NCI-H69 (cell line): ENCODE data around the gene LGR4.
"Not testable (repeated sequence)": the region's sequence is repeated elsewhere in the genome, so short reads cannot be mapped to it uniquely, and the experiment has no call there.

Experiments used
- DNase-seq: peaks from one replicate; lab custom pipeline; 2025; lab: John Stamatoyannopoulos, UW

Gene LGR4

DNA sequence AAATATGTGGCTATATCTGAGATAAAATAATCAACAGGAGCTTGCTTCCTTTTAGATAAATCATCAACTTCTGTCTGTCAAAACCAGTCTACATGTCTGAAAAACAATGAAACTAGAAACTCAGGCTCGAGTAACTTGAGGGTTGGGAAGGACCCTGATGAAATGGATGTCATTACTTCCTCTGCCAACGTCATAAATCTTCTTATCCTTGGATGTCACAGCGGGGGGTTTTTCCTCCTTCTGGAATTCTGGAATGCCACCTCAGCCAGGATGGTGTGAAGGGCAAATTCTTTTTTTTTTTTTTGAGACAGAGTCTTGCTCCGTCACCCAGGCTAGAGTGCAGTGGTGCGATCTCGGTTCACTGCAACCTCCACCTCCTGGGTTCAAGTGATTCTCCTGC lies 13.4 kb downstream of the LGR4 start:
- DNase-seq: peak; percentile 60

DNA sequence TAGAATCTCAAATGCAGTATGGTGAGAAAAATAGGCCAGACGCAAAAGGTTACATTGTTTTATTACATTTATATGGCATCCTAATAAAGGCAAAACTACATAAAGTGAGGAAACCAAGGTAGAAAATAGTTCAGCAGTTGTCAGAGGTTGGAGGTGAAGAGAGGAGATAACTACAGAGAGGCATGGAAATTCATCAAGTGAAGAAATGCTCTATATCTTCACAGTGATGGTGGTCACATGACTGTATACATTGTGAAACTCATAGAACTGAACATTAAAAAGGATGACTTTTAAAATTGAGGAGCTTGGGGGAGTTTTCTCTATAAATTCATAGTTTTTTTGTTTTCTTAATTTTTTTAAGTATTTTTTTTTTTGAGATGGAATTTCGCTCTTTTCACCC lies 14.4 kb downstream of the LGR4 start:
- DNase-seq: no peak

DNA sequence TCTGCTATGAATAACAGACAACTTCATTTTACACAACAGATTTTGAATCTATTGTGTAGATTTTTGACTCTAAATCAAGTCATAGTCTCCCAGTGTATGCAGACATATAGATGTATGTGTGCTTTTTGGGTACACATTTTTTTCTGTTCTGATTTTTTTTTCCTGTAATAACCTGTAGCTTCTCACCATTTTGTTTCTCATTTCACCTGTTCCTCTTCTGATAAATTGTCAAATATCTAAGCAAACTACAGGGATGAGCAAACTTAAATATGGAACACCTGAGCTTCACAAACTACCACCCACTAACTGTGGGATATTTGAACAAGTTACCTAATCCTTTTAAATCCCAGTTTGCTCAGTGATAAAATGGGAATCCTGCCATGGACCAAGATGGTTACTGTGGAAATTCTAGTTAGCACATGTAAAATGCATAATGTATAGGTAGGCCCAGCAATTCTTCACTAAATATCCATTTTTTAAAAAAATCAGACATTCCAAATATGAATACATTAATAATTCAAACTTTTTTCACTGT lies 15.7 kb downstream of the LGR4 start:
- peak; percentile 64 for DNase-seq

DNA sequence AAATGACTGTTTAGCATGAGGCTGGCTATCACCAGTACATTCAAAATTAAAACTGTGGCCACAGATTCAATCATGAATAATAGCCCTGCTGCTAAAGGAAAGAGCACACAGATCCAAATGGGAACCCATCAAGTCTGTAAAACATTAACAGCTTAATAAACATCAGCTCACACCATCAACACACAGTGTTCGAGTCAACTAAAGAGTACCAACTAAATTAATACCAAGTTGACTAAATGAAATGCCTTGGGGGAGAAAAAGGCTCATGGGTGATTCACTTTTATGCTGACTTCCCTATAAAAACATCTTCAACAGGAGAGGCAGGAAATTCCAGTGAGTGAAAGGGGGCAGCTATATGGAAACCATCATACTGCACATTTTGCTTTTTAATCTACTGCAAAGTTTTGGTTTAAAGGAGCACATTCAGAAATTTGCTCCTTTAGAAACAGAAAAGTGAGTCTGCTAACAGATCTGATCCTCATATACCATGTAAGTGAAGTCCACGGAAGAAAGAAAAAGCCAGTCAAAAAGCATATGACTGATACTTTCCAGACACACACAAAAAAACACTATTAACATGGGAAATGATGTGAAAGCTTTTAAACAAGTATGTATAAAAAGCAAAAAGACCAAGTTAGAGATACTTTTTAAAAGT lies 16.3 kb downstream of the LGR4 start:
- DNase-seq: peak; percentile 47

DNA sequence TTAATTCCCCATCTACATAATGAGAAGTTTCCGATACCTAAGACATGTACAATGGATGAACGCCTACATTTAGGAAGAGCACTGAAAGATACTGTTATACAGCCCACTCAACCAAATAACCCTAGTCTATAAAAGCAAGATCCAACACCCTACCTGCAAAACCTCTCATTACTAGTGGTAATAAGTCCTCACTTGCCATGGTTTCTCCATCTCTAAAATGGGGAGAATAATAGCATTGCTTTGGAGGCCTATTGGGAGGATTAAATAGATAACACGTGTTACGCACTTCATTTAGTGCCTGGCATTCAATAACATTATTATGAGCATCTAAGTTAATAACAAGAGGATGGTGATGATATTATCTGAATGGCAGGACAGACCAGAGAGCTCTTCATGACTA lies 16.9 kb downstream of the LGR4 start:
- no peak for DNase-seq

DNA sequence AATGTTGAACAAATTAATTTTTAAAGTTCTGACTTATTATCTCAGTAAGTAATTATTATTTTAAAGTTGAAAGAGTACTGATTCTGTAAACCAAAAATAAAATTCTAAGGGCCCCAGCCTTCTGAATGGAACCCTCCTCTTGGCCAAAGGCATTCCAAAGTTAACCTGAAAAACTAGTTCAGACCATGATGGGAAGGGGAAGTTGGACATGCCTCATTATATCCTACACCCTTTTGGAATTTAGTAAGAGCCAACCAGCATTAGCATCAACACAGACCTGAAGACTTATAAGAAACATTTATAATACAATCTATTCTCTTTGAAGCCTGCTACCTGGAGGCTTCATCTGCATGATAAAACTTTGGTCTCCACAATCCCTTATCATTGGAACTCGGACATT lies 18.9 kb downstream of the LGR4 start:
- no peak for DNase-seq

DNA sequence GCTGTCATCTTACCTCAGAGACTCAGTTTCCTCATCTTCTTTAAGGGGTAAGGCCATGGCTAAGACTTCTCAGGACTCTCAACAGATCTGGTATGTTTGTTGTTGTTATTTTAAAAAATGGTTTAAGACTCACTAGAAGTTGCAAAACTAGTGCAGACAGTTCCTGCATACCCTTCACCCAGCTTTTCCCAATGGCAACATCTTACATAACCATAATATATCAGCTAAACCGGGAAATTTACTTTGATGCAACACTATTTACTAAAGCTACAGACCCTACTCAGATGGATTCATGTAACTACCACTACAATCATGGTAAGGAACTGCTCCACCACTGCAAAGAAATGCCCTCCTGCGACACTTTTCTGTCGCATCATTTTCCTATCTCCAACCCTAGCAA lies 20.4 kb downstream of the LGR4 start:
- DNase-seq: no peak

DNA sequence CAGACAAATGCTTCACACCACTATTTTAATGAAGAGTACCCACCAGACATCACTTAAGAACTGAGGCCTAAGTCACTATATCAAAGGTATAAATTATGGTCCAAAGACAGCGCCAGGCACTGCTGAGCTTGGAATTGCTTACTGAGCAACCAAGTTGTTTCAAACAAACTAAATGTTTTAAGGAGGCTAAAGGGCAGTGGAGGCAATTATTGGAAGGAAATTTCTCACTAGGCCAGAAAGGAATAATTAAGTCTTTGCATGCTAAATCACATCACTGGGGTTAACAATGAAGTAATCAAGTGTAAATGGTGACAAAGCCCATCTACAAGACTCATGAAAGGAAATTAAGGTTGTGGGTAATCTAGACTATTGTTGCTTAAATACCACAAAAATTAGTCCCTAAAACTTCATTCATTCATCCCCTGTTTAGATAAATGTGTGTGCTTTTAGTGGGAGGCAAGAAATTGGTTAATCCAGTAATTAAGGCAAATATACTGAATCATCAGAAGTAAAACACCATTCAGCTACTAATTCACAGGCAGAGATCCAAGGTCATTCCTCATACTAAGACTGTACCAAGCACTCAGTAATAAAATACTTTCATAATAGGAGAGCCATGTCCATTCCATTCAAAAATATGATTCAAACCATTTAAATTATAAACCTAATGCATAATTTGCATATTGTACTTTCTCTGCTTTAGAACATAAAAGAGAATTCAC lies 21.2 kb downstream of the LGR4 start:
- peak; percentile 80 for DNase-seq

DNA sequence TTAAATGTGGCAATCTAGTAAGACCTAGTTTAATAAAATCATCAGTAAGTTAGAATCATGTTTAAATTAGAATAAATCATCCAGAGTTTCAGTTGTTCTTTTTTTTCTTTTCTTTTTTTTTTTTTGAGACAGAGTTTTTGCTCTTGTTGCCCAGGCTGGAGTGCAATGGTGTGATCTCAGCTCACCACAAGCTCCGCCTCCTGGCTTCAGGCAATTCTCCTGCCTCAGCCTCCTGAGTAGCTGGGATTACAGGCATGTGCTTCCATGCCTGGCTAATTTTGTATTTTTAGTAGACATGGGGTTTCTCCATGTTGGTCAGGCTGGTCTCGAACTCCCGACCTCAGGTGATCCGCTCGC lies 24.4 kb downstream of the LGR4 start:
- not testable (repeated sequence) for DNase-seq

DNA sequence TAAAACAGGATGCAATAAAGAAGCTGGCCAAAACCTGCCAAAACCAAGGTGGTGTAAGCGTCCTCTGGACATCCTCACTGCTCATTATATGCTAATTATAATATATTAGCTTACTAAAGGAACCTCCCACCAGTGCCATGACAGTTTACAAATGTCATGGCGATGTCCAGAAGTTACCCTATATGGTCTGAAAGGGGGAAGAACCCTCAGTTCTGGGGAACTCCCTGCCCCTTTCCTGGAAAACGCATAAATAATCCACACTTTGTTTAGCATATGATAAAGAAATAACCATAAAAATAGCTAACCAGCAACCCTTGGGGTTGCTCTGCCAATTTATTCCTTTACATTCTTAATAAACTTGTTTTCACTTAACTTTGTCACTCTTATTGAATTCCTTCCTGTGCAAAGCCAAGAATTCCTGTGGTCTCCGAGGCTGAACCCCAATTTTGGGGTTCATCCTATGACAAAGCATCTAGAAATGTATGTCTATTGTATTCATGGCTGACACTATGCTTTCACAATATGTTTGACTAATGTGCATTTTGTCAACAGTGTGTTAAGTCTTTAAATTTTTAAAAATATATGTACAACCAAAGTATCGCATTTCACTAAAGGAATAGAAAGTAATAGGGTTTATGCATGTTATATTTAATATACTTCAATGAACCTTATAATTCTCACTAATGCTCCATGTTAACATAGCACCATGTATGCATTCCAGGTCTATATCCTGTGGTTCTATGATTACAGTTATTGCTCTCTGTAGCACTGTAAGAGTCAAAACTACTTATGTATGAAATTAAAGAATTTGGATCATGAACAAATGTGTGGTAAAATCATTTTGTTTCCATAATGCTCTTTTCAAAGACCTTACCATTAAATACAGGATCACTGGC lies 25.1 kb downstream of the LGR4 start:
- DNase-seq: no peak

DNA sequence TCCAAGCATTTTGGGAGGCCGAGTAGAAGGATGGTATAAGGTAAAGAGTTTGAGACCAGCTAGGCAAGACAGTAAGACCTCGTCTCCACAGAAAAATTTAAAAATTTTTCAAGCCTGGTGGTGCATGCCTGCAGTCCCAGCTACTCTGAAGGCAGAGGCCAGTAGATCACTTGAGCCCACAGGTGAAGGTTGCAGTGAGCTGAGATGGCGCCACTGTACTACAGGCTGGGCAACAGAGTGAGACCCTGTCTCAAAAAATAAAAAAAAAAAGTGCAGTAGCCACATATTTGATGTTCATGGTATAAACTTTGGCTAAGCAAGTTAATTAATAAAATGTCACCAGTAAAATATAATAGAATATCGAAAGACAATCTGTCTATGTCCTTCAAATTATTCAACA lies 27.0 kb downstream of the LGR4 start:
- no peak for DNase-seq

DNA sequence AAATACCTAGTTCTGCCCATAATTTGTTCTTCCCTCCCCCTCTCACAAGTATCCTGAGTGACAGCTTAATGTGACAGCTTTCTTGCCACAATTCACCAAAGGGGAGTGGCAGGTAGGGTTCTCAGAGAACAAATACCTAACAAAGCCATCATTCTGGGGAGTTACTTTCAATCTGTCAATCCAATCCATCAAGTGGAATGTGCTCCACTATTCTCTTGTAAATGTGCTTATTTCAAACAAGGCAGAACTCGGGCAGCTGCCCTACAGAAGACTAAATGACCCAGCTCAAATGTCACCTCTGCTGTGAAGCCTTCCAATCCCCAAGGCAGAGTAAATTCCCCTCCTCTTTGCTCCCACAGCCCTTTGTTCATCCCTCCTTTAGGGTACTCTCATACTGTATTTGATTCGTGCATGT lies 27.8 kb downstream of the LGR4 start:
- peak; percentile 99 for DNase-seq

DNA sequence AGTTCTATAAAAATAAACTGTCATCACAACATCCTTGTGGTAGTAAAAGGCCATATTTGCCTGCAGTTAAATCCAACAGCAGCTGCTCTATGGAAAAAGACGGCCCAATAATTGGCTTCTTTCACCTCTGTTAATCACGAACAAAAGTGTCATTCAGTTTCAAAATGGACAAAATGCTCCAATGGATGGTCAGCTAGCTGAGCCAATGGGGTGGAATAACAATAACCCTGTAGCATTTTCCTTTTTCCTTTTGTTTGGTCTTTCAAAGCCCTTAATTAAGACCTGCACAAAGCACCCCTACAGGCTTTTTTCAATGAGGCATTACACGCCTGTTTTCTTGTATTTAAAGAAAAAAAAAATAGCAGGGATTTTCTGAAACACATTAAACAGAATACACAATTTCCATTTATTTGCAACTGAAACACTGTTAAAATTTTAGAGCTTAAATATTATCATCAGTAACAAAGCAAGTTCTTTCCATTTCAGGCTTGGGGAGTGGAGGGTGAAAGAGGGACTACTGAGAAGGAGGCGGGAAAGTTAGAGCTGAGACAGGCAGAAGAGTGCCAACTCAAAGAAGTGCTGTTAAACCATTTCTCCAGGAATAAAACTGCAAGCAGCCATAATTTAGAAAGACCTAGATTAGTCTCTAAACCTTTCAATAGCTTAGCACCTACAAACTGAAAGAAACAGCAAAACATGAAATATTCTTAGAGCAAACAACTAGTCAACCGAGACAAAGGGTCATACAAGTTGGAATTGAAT lies 28.7 kb downstream of the LGR4 start:
- peak; percentile 99 for DNase-seq

DNA sequence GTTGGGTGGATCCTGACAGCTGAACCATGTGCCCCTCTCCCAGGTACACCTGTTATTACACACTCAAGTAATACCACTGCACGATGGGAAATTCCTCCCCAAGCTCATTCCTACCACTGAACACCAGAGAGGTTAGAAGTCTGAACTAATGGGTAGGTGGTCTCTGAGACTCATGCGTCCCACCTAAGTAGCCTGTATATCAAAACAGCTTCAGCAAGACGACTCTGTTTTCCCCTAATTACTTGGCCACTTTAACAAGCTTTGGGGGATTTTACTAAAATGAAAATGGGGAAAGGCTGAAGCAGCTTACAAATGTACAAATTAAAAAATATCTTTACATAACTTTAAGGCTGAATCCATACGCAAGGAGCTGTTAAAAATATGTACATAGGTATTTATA lies 29.4 kb downstream of the LGR4 start:
- DNase-seq: peak; percentile 67

DNA sequence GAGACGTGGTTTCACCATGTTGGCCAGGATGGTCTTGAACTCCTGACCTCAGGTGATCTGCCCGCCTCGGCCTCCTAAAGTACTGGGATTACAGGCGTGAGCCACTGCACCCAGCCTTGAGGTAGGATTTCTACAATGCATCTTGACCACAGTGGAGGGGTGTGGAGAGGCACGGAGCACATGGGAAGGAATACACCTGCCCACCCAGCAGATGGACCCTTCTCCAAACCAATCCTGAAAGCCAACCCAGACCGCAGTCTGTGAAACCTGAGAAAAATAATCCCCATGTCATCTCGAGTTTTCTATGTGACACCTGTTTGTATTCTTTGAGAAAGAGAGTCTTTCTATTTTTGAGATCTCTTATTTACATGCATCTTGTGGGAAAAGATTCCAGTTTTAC lies 32.5 kb downstream of the LGR4 start:
- peak; percentile 59 for DNase-seq

DNA sequence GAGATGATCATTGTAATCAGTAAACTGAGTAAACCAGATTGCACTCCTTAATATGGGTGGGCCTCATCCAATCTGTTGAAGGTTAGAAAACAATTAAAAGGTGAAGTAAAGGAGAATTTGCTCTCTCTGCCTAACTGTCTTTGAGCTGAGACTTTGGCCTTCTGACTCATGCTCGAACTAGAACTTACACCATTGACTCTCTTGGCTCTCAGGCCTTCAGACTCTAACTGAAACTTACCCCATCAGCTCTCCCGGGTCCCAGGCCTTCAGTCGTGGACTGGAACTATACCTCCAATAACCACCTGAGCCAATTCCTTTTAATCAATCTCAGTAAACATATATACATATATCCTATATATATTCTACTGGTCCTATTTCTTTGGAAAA lies 34.0 kb downstream of the LGR4 start:
- no peak for DNase-seq

DNA sequence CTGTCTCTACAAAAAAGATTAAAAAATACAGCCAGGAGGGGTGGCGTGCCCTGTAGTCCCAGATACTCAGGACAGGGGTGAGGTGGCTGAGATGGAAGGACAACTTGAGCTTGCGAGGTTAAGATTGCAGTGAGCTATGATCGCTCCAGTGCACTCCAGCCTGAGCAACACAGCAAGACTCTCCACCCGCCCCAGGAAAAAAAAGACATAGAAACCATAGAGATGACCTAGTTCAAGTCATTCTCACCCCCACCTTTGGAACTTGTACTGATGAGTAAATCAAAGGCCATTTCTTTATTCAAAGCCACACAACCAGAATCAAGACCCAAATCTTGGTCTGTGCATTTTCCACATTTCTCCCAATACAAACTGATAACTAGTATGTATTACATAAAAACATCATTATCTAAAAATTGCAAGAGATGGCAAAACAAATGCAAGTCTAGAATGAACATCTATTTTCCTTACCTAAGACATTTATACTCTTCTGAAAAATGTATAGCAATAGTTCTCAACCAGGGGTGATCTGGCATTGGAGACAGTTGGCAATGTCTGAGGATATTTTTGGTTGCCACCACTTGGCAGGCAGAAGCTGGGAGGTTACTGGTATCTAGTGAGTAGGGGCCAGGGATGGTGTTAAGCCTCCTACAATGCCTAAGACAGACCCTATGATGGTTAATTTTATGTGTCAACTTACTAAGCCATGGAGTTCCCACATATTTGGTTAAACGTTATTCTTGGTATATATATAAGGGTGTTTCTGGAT lies 34.6 kb downstream of the LGR4 start:
- DNase-seq: peak; percentile 60

DNA sequence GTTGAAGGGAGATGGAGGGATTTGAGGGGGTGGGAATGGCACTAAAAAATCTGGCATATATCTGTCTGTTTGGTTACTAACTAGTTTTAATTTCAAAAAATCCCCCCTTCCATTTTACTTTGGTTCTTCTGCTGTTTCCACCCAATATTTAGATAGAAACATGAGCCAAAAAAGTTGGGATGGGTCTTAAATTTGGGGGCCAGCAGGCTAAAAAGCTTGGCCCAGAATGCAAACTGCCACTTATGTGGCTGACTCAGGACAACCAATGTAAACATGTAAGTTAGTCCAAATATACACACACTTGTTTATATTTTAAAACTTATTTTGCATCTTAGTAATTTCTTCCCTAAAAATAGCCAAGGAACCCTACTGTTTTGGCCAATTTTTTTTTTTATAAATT lies 35.7 kb downstream of the LGR4 start:
- DNase-seq: peak; percentile 69

DNA sequence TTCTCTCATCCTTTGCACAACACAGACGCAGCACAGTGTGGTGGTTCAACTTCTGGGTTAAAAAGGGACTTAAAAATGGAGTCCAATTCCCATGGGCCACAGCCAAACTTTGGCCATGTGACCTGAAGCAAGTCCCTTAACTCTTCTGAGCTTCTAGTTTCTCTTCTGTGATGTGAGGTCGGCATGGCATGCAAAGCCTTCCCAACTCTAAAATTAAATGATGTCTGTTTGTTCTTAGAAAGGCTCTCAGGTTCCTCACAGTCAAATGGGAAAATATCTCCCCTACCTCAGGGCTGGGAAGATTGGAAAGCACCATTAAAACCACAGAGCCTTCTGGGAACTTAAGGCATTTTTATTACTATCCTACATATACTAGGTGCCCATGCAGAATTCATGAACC lies 38.8 kb downstream of the LGR4 start:
- DNase-seq: no peak

DNA sequence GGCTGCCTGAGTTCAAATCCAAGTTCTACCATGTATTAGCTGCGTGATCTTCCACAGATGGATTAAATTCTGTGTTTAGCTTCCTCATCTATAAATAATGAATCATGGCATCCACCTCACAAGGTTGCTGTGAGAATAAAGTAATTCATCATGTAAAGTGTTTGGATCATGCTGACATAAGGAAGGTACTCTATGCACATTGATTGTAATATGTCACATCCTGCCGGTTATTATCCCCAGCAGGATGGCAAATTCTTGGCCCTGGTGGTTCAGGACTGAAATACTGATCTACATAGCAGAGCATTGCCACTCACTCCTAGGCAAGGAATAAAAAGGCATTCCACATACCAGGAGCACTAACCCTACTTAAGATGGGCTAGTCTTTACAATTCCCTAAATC lies 40.8 kb downstream of the LGR4 start:
- DNase-seq: peak; percentile 78

DNA sequence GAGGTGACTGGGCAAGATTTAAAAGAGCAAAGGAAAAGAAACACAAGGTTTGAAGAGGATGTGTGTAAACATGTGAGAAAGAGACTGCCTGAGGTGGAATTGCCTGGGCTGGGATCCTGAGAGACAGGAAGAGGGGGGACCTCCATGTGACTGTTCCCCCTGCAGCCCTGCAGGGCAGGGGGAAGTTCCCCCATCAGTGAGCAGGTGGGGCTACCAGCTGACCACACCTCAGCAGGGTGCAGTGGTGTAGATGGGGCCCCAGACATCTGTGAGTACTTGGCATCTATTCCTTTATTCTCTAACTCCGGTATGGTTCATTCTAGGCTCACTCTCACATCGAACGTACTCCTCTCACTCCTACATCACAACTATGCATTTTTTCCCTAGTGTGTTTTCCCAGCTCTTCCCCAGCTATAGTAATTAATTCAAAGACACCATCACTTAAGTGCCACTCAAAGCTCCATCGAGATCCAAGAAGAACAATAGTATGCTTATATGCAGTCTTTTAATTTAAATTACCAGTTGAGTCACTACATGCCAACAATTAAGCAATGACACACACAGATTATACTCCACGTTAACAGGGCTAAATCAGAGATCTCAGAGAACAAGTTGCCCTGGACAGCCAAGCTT lies 42.7 kb downstream of the LGR4 start:
- peak; percentile 97 for DNase-seq
